Measurements from ENCODE around the gene MT1A. TPM values are rescaled to one million over a fixed set of nuclear protein-coding genes. Genes with fewer than 3 reads are reported as not detected.

MT1A gene
- total RNA-seq, 1 donor from 2014 or later: 2.1 TPM

DNA sequence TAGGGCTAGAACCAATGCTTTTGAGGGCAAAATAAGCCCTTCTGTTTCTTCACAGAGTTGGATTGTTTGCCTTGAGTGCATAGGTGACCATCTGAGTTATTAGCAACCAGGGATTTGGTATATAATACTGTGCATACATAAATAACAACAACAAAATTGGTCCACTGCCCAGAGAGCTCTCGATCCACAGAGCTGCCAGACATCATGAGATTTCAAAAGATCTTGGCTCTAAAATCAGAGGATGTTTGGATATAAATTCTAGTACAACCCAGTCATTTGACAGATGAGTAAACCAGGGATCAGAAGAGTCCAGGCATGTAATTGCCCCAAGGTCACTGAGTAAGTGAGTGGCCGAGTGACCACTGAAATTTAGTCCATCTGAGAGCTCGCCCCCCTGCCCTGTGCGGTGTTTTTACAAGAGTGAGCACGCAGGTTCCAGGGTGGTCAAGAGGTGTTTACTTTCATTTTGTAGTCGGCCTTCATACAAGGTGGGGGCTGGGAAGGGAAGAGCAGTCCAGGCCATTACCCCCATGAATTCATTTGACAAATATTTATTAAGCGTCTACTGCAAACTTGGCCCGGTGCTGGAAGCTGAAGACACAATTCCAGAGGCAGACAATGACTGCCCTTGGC is 31.9 kb upstream of the MT1A start:
- Mint-ChIP-seq H3K9me3 (no peaks in the 10 kb centered on the region), H3K36me3 (ENCODE audit: low read depth) (peaks cover 5% of the 10 kb centered on the region), H3K4me1 (peaks cover 44% of the 10 kb centered on the region), H3K4me3 (peak overlapping the region; percentile 18), H3K27me3 (peaks cover 5% of the 10 kb centered on the region), H3K27ac (peak overlapping the region; percentile 83)
- intact Hi-C loops (cut with micrococcal nuclease): no loop called here
- no peak for DNase-seq

GRCh38 chr16:56607109-56607618 is 31.3 kb upstream of the MT1A start:
- DNase-seq: peak; percentile 71
- intact Hi-C loops (cut with micrococcal nuclease): no loop called here
- peaks cover 5% of the 10 kb centered on the region for H3K36me3 Mint-ChIP-seq (ENCODE audit: low read depth)
- peaks cover 1% of the 10 kb centered on the region for H3K27me3 Mint-ChIP-seq
- peaks cover 46% of the 10 kb centered on the region for H3K4me1 Mint-ChIP-seq
- peak overlapping the region; percentile 83 for H3K27ac Mint-ChIP-seq
- no peaks in the 10 kb centered on the region for H3K9me3 Mint-ChIP-seq
- peak overlapping the region; percentile 39 for H3K4me3 Mint-ChIP-seq

DNA sequence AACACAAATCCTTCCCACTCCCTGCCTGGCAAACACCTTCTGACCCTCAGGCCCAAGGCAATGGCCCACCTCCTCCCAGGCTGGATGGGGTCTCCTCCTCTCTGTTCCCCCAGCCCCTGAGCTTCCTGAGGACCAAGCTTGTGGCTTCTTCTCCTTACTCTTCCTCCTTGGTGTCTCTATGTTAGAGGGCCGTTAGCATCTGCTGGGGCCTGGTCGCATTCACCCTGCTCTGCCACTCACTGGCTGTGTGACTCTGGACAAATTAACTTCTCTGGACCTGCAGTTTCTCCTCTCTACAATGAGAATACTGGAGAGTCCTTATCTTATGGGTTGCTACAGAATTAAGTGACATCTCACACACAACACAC is 30.8 kb upstream of the MT1A start:
- DNase-seq: no peak
- Mint-ChIP-seq H3K27me3 (no peaks in the 10 kb centered on the region), H3K4me1 (peaks cover 50% of the 10 kb centered on the region), H3K27ac (peak overlapping the region; percentile 83), H3K36me3 (ENCODE audit: low read depth) (peaks cover 5% of the 10 kb centered on the region), H3K9me3 (no peaks in the 10 kb centered on the region), H3K4me3 (peak overlapping the region; percentile 96)
- intact Hi-C loops (cut with micrococcal nuclease): loop anchor here (1.0 to 2.0 kb wide), 5 partner anchors 18 to 409 kb away; partner anchors contain the start of genes MT1E, MT1F, MT1X and NUDT21

DNA sequence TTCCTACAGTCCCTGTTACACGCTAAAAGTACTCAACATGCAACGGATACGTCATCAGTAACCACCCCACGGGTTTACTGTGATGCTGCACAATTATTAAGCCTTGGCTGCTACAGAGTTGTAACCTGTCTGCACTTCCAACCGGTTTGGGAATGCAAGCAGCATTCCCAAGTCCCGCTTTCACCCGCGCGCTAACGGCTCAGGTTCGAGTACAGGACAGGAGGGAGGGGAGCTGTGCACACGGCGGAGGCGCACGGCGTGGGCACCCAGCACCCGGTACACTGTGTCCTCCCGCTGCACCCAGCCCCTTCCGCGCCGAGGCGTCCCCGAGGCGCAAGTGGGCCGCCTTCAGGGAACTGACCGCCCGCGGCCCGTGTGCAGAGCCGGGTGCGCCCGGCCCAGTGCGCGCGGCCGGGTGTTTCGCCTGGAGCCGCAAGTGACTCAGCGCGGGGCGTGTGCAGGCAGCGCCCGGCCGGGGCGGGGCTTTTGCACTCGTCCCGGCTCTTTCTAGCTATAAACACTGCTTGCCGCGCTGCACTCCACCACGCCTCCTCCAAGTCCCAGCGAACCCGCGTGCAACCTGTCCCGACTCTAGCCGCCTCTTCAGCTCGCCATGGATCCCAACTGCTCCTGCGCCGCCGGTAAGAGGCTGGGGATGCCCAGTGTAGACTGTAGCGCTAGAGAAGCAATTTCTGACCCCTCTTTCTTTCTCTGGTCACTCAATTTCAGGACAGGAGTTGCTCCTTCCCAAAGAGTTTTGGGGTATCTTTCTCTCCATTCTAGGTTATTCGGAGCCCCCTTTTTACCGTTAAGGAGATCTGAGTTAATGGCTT is 30.2 kb upstream of the MT1A start, which contains the start of gene MT2A:
TSS of gene MT2A (plus strand) at position 542 of the 833 bp plus-strand sequence. CDS start at position 614, 72 bp downstream.
- Mint-ChIP-seq H3K36me3 (ENCODE audit: low read depth) (peaks cover 5% of the 10 kb centered on the region), H3K27me3 (no peaks in the 10 kb centered on the region), H3K4me1 (peaks cover 52% of the 10 kb centered on the region), H3K4me3 (peak within 1 kb of the TSS; percentile 96), H3K27ac (peak within 1 kb of the TSS; percentile 98), H3K9me3 (no peaks in the 10 kb centered on the region)
- DNase-seq: peak; percentile 98
- intact Hi-C loops (cut with micrococcal nuclease): loop anchor here (1.0 to 2.0 kb wide), 5 partner anchors 17 to 409 kb away; partner anchors contain the start of genes MT1E, MT1F, MT1X and NUDT21

GRCh38 chr16:56608876-56609462 is 29.5 kb upstream of the MT1A start:
- Mint-ChIP-seq H3K36me3 (ENCODE audit: low read depth) (peaks cover 5% of the 10 kb centered on the region), H3K27ac (peak overlapping the region; percentile 98), H3K9me3 (no peaks in the 10 kb centered on the region), H3K27me3 (no peaks in the 10 kb centered on the region), H3K4me3 (peak overlapping the region; percentile 96), H3K4me1 (peaks cover 55% of the 10 kb centered on the region)
- intact Hi-C loops (cut with micrococcal nuclease): loop anchor here (1.0 to 2.0 kb wide), 7 partner anchors 8 to 410 kb away; partner anchors contain the start of genes MT1E, MT1F, MT1X and NUDT21
- DNase-seq: peak; percentile 74

- H3K27ac Mint-ChIP-seq: peak overlapping the region; percentile 98
- H3K4me1 Mint-ChIP-seq: peaks cover 61% of the 10 kb centered on the region
- H3K27me3 Mint-ChIP-seq: no peaks in the 10 kb centered on the region
- DNase-seq: peak; percentile 93
- H3K9me3 Mint-ChIP-seq: no peaks in the 10 kb centered on the region
- intact Hi-C loops (cut with micrococcal nuclease): loop anchor here (1.0 to 2.0 kb wide), 3 partner anchors 8 to 411 kb away; no protein-coding TSS in a partner anchor
- peak overlapping the region; percentile 96 for H3K4me3 Mint-ChIP-seq
- peaks cover 5% of the 10 kb centered on the region for H3K36me3 Mint-ChIP-seq (ENCODE audit: low read depth)
These were observed 29.0 kb upstream of the MT1A start for GRCh38 chr16:56609463-56609921.

GRCh38 chr16:56610017-56610608 is 28.4 kb upstream of the MT1A start:
- peak; percentile 88 for DNase-seq
- H3K36me3 Mint-ChIP-seq (ENCODE audit: low read depth): peaks cover 5% of the 10 kb centered on the region
- H3K4me1 Mint-ChIP-seq: peaks cover 67% of the 10 kb centered on the region
- H3K27me3 Mint-ChIP-seq: no peaks in the 10 kb centered on the region
- peak overlapping the region; percentile 96 for H3K4me3 Mint-ChIP-seq
- peak overlapping the region; percentile 98 for H3K27ac Mint-ChIP-seq
- intact Hi-C loops (cut with micrococcal nuclease): loop anchor here (1.0 to 10.0 kb wide), 5 partner anchors 327 to 995 kb away; partner anchors contain the start of gene CCDC102A
- H3K9me3 Mint-ChIP-seq: no peaks in the 10 kb centered on the region

DNA sequence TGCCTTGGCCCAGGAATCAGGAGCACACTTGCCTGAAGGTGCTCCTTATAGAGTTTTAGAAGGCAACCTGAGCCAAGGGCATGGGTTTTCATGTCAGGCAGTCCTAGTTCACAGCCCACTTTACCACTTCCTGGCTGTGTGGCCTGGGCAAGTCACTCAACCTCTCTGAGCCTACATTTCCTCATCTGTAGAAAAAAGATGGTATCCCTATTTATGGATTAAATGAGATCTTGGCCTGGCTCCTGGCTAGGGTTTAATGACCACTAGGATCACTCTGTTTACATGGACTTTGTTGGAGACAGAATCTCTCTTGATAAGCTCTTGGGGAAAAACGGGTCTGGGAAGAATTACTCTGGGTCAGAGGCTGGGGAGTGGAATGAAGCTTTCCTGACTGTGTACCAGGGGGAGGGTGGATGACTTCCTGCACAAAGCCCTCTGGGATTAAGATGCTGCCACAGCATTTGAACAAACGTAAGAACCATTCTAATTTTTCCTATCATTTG is 27.8 kb upstream of the MT1A start:
- Mint-ChIP-seq H3K9me3 (no peaks in the 10 kb centered on the region), H3K27ac (peak overlapping the region; percentile 98), H3K27me3 (no peaks in the 10 kb centered on the region), H3K4me1 (peaks cover 69% of the 10 kb centered on the region), H3K36me3 (ENCODE audit: low read depth) (peaks cover 5% of the 10 kb centered on the region), H3K4me3 (peak overlapping the region; percentile 96)
- no peak for DNase-seq
- intact Hi-C loops (cut with micrococcal nuclease): loop anchor here (1.0 to 10.0 kb wide), 5 partner anchors 327 to 994 kb away; partner anchors contain the start of gene CCDC102A

GRCh38 chr16:56611281-56611833 is 27.1 kb upstream of the MT1A start:
- no peaks in the 10 kb centered on the region for H3K27me3 Mint-ChIP-seq
- peak overlapping the region; percentile 98 for H3K27ac Mint-ChIP-seq
- H3K4me3 Mint-ChIP-seq: peak overlapping the region; percentile 96
- intact Hi-C loops (cut with micrococcal nuclease): loop anchor here (5.0 to 10.0 kb wide), 4 partner anchors 326 to 993 kb away; partner anchors contain the start of gene CCDC102A
- H3K36me3 Mint-ChIP-seq (ENCODE audit: low read depth): peaks cover 5% of the 10 kb centered on the region
- H3K4me1 Mint-ChIP-seq: peaks cover 67% of the 10 kb centered on the region
- DNase-seq: no peak
- no peaks in the 10 kb centered on the region for H3K9me3 Mint-ChIP-seq

DNA sequence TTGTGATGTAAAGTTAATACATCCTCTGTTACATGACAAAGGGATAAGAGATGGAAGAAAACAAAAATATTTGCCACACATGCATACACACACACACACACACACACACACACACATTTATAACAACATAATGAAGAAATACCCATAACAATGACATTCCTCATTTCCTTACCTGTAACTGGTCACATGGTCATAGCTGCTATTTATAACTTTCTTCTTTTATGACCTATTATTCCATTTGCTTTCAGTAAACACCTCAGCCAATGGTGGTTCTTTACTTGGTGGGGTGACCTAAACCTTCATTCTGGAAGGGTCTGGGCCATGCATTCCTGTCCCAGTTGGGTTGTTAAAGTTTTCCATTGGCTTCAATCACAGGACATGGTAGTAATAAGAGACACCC is 24.8 kb upstream of the MT1A start:
- Mint-ChIP-seq H3K9me3 (no peaks in the 10 kb centered on the region), H3K27ac (peak overlapping the region; percentile 84), H3K27me3 (no peaks in the 10 kb centered on the region), H3K4me3 (peak overlapping the region; percentile 52), H3K4me1 (peaks cover 63% of the 10 kb centered on the region), H3K36me3 (ENCODE audit: low read depth) (peaks cover 5% of the 10 kb centered on the region)
- no peak for DNase-seq
- intact Hi-C loops (cut with micrococcal nuclease): loop anchor here (5.0 to 10.0 kb wide), 4 partner anchors 324 to 991 kb away; partner anchors contain the start of gene CCDC102A

GRCh38 chr16:56614549-56614991 is 23.9 kb upstream of the MT1A start:
- Mint-ChIP-seq H3K27ac (peak overlapping the region; percentile 84), H3K36me3 (ENCODE audit: low read depth) (no peaks in the 10 kb centered on the region), H3K27me3 (no peaks in the 10 kb centered on the region), H3K9me3 (no peaks in the 10 kb centered on the region), H3K4me1 (peaks cover 62% of the 10 kb centered on the region), H3K4me3 (peak overlapping the region; percentile 52)
- intact Hi-C loops (cut with micrococcal nuclease): loop anchor here (5.0 to 10.0 kb wide), 4 partner anchors 323 to 990 kb away; partner anchors contain the start of gene CCDC102A
- DNase-seq: no peak

- no peaks in the 10 kb centered on the region for H3K9me3 Mint-ChIP-seq
- intact Hi-C loops (cut with micrococcal nuclease): loop anchor here (10.0 kb wide), 2 partner anchors 919 to 989 kb away; partner anchors contain the start of gene CCDC102A
- H3K4me3 Mint-ChIP-seq: no peak overlapping the region
- peaks cover 57% of the 10 kb centered on the region for H3K4me1 Mint-ChIP-seq
- peak overlapping the region; percentile 63 for H3K27ac Mint-ChIP-seq
- DNase-seq: no peak
- H3K27me3 Mint-ChIP-seq: no peaks in the 10 kb centered on the region
- no peaks in the 10 kb centered on the region for H3K36me3 Mint-ChIP-seq (ENCODE audit: low read depth)
These were observed 23.1 kb upstream of the MT1A start for GRCh38 chr16:56615353-56615752.
